HUES48 (cell line): Measurements from ENCODE around the gene ETNK1.
"Not testable (repeated sequence)": the region's sequence is repeated elsewhere in the genome, so short reads cannot be mapped to it uniquely, and the experiment has no call there.

Experiments
- H3K27ac ChIP-seq: one replicate; pipeline ENCODE4 v1.7.0; 2013; ENCODE audit warnings: low read depth, low read length, inconsistent platforms
- H3K27me3 ChIP-seq: 2 replicates; pipeline ENCODE4 v1.6.1; 2013; ENCODE audit warnings: mild to moderate bottlenecking, low read length; ENCODE audit not compliant: control insufficient read depth, insufficient read depth
- H3K36me3 ChIP-seq: 2 replicates; pipeline ENCODE4 v1.6.1; 2013; ENCODE audit warnings: low read length; ENCODE audit not compliant: control insufficient read depth, insufficient read depth
- H3K4me1 ChIP-seq: 2 replicates; pipeline ENCODE4 v1.6.1; 2013; ENCODE audit warnings: mild to moderate bottlenecking, low read length; ENCODE audit not compliant: control insufficient read depth, insufficient read depth
- H3K4me3 ChIP-seq: 2 replicates; pipeline ENCODE4 v1.5.1; 2013; ENCODE audit warnings: mild to moderate bottlenecking, low read depth, low read length
- H3K9ac ChIP-seq: 2 replicates; pipeline ENCODE4 v1.6.1; 2013; ENCODE audit warnings: mild to moderate bottlenecking, low read depth, low read length, moderate library complexity
- H3K9me3 ChIP-seq: 2 replicates; pipeline ENCODE4 v1.6.1; 2013; ENCODE audit warnings: low read length; ENCODE audit not compliant: control insufficient read depth, insufficient read depth

Gene ETNK1

GRCh38 chr12:22609501-22609900 is 15.5 kb upstream of the ETNK1 start:
- Histone ChIP-seq H3K36me3 (no peaks in the 10 kb centered on the region), H3K27ac (no peak overlapping the region), H3K4me3 (no peak overlapping the region)

DNA sequence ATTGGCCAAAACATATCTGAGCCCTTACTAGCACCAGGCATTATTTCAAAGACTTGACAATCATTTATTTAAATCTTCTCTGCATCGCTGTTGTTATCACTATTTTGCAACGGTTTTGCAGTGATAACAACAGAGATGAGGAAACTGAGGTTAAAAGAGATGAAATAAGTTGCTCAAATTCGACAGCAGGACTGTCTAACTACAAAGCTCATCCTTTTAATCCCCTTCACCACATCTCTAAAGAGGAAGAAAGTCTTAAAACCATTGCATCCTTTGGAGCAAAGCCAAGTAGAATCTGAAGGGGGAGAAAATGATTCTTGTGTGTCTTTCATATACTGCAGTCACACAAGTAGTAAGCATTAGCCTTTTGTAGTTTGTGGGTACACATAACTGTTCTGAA is 14.8 kb upstream of the ETNK1 start:
- H3K9ac ChIP-seq, result no peak overlapping the region
- no peaks in the 10 kb centered on the region for H3K27me3 ChIP-seq
- H3K4me1 ChIP-seq, result no peaks in the 10 kb centered on the region
- no peak overlapping the region for H3K4me3 ChIP-seq
- no peak overlapping the region for H3K27ac ChIP-seq
- peaks cover 6% of the 10 kb centered on the region for H3K9me3 ChIP-seq
- H3K36me3 ChIP-seq, result no peaks in the 10 kb centered on the region

More at GRCh38 chr12:22609501-22609900, 15.5 kb upstream of the ETNK1 start:
- Histone ChIP-seq H3K27me3 (no peaks in the 10 kb centered on the region), H3K9ac (no peak overlapping the region), H3K9me3 (peaks cover 2% of the 10 kb centered on the region), H3K4me1 (no peaks in the 10 kb centered on the region)

- H3K4me1 ChIP-seq, H3K36me3 ChIP-seq, H3K9ac ChIP-seq, H3K4me3 ChIP-seq, H3K27ac ChIP-seq, H3K27me3 ChIP-seq: not testable (repeated sequence)
- H3K9me3 ChIP-seq, result peaks cover 29% of the 10 kb centered on the region
These were observed 12.1 kb upstream of the ETNK1 start for GRCh38 chr12:22612822-22613221.

DNA sequence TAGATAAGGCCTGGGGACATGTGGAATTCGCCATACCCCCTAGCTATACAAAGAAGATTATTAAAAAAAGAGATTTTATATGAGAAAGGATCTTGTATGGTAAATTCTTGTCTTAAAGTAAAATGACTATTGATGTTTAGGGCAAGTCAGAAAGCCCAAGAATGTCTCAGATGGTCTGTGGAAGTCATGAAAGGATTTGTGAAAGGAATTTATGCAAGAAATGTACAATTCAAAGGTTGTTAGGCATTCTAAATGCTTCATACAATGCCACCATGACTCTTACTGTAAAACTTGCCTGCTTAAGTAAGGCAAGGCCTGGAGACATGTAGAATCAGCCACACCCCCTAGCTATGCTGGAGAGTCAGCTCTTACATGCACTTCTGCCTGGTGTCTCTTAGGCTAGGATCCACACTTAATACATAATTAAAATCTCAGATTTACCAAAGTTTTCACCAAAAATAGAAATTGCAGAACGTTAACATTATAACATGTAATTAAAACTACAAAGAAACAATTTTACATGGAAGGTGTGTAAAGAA is 8.9 kb upstream of the ETNK1 start:
- no peaks in the 10 kb centered on the region for H3K27me3 ChIP-seq
- no peak overlapping the region for H3K27ac ChIP-seq
- H3K36me3 ChIP-seq, result no peaks in the 10 kb centered on the region
- peaks cover 29% of the 10 kb centered on the region for H3K9me3 ChIP-seq
- H3K4me3 ChIP-seq, result peak overlapping the region; percentile 5; the same call in 1 of the 2 replicates
- H3K4me1 ChIP-seq, result no peaks in the 10 kb centered on the region
- H3K9ac ChIP-seq, result no peak overlapping the region

DNA sequence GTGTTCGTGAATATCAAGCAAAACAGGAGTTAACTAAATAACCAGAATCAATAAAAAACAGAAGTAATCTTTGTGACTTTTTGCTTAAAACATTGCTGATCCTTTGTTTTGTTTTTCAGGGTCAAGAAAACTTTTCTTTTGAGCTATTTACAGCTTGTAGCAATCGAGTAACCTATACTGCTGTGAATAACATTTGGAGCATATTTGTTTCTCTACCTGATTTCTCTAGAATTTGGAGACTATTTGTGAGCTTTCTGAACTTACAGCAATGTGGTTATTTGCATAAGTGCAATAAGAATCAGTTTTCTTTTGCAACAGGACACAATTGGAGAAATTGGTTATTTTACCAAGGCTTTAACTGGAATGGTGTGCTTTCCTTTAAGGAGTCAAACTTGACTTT is 7.3 kb upstream of the ETNK1 start:
- no peak overlapping the region for H3K9ac ChIP-seq
- H3K4me3 ChIP-seq, result no peak overlapping the region
- no peaks in the 10 kb centered on the region for H3K27me3 ChIP-seq
- H3K9me3 ChIP-seq, result peaks cover 26% of the 10 kb centered on the region
- no peaks in the 10 kb centered on the region for H3K4me1 ChIP-seq
- no peak overlapping the region for H3K27ac ChIP-seq
- H3K36me3 ChIP-seq, result no peaks in the 10 kb centered on the region

DNA sequence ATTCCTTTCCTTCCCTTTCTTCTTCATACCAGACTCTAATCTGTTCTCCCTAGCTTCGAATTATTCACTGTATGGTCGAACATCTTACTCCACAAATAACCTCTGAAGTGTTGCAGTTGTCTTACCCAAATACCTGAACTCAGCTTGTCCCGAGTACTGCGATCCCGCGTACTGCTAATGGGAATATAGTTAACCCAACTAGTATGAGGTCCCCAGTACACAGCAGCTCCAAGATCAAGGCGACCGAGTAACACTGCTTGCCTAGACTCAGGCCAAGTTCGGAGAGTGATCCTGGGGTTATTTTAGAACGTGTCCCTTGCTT is 462 bp upstream of the ETNK1 start:
- Histone ChIP-seq H3K4me3 (peak overlapping the region; percentile 86), H3K9ac (peak overlapping the region; percentile 86), H3K27ac (peak overlapping the region; percentile 98), H3K9me3 (no peaks in the 10 kb centered on the region), H3K36me3 (no peaks in the 10 kb centered on the region), H3K27me3 (no peaks in the 10 kb centered on the region), H3K4me1 (peaks cover 25% of the 10 kb centered on the region)

DNA sequence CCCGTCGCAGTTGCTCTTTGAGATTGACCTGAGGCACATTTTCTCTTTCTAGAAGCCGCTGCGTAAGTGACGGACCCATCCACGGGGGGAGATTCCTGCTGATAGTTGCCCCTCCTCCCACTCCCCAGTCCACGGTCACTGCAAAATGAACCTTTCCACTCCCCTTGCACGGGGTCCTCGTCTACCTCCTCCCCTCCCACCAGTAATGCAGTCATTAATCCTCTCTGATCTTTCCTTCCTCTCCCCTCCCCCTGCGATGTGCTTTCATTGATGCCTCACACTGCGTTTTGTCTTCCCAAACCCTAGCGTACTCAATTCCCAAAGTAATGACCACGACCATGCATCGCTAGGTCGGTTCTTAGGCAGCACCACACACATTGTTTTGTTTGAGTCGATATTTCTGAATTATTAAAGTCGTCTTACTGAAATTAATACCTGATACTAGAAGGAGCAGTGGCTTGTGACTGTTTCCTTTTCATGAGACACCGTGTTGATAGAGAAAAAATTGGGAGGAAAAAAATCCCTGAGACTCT is 857 bp downstream of the ETNK1 start:
- Histone ChIP-seq H3K27ac (peak overlapping the region; percentile 98), H3K9ac (peak overlapping the region; percentile 86), H3K4me3 (peak overlapping the region; percentile 86), H3K9me3 (no peaks in the 10 kb centered on the region), H3K4me1 (peaks cover 25% of the 10 kb centered on the region), H3K27me3 (no peaks in the 10 kb centered on the region), H3K36me3 (0 out of 2 replicates have a peak, but pooled peaks cover 1% of the 10 kb centered on the region)

- Histone ChIP-seq H3K36me3 (0 out of 2 replicates have a peak, but pooled peaks cover 3% of the 10 kb centered on the region), H3K4me1 (peaks cover 25% of the 10 kb centered on the region), H3K27ac (peak overlapping the region; percentile 98), H3K9ac (peak overlapping the region; percentile 86; the same call in 1 of the 2 replicates), H3K4me3 (peak overlapping the region; percentile 86), H3K9me3 (no peaks in the 10 kb centered on the region), H3K27me3 (no peaks in the 10 kb centered on the region)
These were observed 1.4 kb downstream of the ETNK1 start for GRCh38 chr12:22626406-22626805.

DNA sequence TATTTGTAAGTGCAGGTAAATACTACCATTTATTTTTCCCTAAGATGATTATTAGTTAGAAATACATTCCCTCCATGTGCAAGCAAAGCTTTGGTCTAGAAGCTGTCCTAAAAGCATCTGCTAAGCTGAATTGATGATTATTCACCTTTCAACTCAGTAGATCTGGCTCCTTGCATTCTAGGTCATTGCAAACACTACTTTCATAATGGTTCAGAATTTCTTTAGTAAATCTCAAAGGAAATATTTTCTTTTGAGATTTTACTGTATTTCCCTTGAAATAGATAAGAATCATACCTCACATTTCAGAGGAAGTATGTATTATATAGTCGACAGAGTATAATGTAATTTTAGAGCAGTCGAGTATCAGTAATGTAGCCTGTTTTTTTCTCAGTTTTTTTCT is 2.4 kb downstream of the ETNK1 start:
- Histone ChIP-seq H3K9me3 (no peaks in the 10 kb centered on the region), H3K9ac (peak overlapping the region; percentile 36; the same call in 1 of the 2 replicates), H3K27ac (no peak overlapping the region), H3K4me3 (peak overlapping the region; percentile 86), H3K36me3 (0 out of 2 replicates have a peak, but pooled peaks cover 3% of the 10 kb centered on the region), H3K4me1 (peaks cover 25% of the 10 kb centered on the region), H3K27me3 (no peaks in the 10 kb centered on the region)

DNA sequence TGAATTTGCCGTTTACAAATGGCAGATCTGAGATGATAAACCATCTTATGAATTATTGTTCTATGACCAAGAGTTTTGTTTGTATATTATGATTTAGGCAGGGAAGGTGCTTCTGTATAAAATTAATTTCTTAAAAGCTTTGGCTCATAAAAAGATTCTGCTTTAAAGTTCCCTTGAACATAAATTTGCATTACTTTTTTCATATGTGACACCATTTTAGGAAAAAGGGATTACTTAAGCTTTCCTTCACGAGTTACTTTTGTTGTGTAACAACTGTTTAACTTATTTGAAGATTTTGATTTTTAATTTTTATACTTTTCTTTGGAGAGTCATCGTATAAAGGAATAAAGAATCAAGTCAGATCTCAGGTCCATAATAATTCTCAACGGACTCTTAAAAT is 3.3 kb downstream of the ETNK1 start:
- no peak overlapping the region for H3K27ac ChIP-seq
- no peak overlapping the region for H3K9ac ChIP-seq
- no peaks in the 10 kb centered on the region for H3K27me3 ChIP-seq
- no peaks in the 10 kb centered on the region for H3K9me3 ChIP-seq
- peak overlapping the region; percentile 86 for H3K4me3 ChIP-seq
- H3K36me3 ChIP-seq, result 0 out of 2 replicates have a peak, but pooled peaks cover 3% of the 10 kb centered on the region
- H3K4me1 ChIP-seq, result peaks cover 25% of the 10 kb centered on the region

- Histone ChIP-seq H3K27me3 (no peaks in the 10 kb centered on the region), H3K9ac (no peak overlapping the region), H3K36me3 (peaks cover 16% of the 10 kb centered on the region), H3K4me1 (peaks cover 20% of the 10 kb centered on the region), H3K4me3 (no peak overlapping the region), H3K27ac (no peak overlapping the region), H3K9me3 (no peaks in the 10 kb centered on the region)
These were observed 7.0 kb downstream of the ETNK1 start for GRCh38 chr12:22631863-22632463.
